Psoas muscle (tissue), 8 donors: Measurements from ENCODE around the gene KRTAP17-1. TPM values are rescaled to one million over a fixed set of nuclear protein-coding genes. Genes with fewer than 3 reads are reported as not detected.
A peak's percentile ranks its signal among the peaks of the same experiment; 100 is the strongest.

Experiments
- ATAC-seq, 4 donors: fragments of 200-7000 bp; cut with Tn5 transposase; one replicate each; pipeline ENCODE4 v1.9.1; 2020; ENCODE audit warnings: moderate library complexity in 3 of 4, mild to moderate bottlenecking in 2 of 4
- DNase-seq, 2 donors: peaks; one replicate each; pipeline ENCODE4 v3.0.0-alpha.2; 2020
- H3K27ac ChIP-seq: fragments of 200-600 bp; one replicate; pipeline ENCODE4 v1.8.0; 2022
- H3K27me3 ChIP-seq, 3 donors: fragments of 200-600 bp in 1 of 3; one replicate each; pipeline versions ENCODE4 v1.6.1 to v1.8.0; 2013 to 2022; ENCODE audit warnings: low read length in 2 of 3, mild to moderate bottlenecking in 2 of 3, moderate library complexity in 1 of 3; ENCODE audit not compliant: insufficient read depth in 3 of 3
- H3K36me3 ChIP-seq, 2 donors: fragments of 200-600 bp in 1 of 2; one replicate each; pipeline versions ENCODE4 v1.6.1 to v1.8.0; 2013 to 2022; ENCODE audit warnings: low read depth in 1 of 2, mild to moderate bottlenecking in 1 of 2, moderate library complexity in 1 of 2; ENCODE audit not compliant: insufficient read depth in 1 of 2
- H3K4me1 ChIP-seq: fragments of 200-600 bp; one replicate; pipeline ENCODE4 v1.8.0; 2022
- H3K4me3 ChIP-seq: fragments of 200-600 bp; one replicate; pipeline ENCODE4 v1.8.0; 2022; ENCODE audit warnings: mild to moderate bottlenecking
- H3K9me3 ChIP-seq: fragments of 200-600 bp; one replicate; pipeline ENCODE4 v1.8.0; 2022
- WGBS, 3 donors: extraction: QIAGEN DNeasy Blood & Tissue Kit; methylation state at CpG; one replicate each; pipeline versions ENCODE4 v1.1.6 to v1.1.7; 2013; 5-methylcytosine and 5-hydroxymethylcytosine counted together
- intact Hi-C, 2 donors: fragments of 100-400 bp; cut with DNase I; formaldehyde crosslinking; loops; one replicate each; pipeline versions ENCODE4 v1.11.0 to v1.14.2; 2022
- polyA plus RNA-seq, 3 donors: library from polyadenylated mRNA; stranded (reverse); fragments of 200-250 nt; gene quantifications; one replicate each; pipeline ENCODE4 v1.2.3, GENCODE V29; 2013
- total RNA-seq, 4 donors: library from RNA; stranded (reverse); fragmentation: NEBNext Ultra II Directional in 2 of 4; extraction: Animal tissue kit (Norgen Biotek cat#: 25700) in 2 of 4; gene quantifications; one replicate each; pipeline versions ENCODE4 v1.2.1 to v1.2.4, GENCODE V29; 2021 to 2023
- TF ChIP-seq, protein P1 (sequence below): fragments of 200-600 bp; IDR thresholded peaks from one replicate; pipeline ENCODE4 v1.8.0; 2022; ENCODE audit warnings: antibody characterized with exemption
- donor health status: healthy with polysubstance abuse.
- donor health status: DM: no; HTN: no; CAD: no; lungs with moderate emphysema.
- donor health status: Bipolar disorder and iron deficiency.
- donor health status: healthy.
- donor health status: DM: yes; HTN: yes; CAD: no.
- donor health status: DM: no; HTN: no; CAD: no.
- donor health status: DM: no; HTN: no; CAD: no.
- donor health status: DM: yes; HTN: yes; CAD: no.

The KRTAP17-1 gene
- total and polyA plus RNA-seq, 7 donors = not detected

GRCh38 chr17:41308251-41308917 is 7.1 kb downstream of the KRTAP17-1 start:
- no peak overlapping the region for H3K27ac ChIP-seq
- intact Hi-C loops = no loop called here
- no peaks in the 10 kb centered on the region for H3K9me3 ChIP-seq
- peaks cover 0 to 60% (median 8%) of the 10 kb centered on the region in 3 donors for H3K27me3 ChIP-seq
- peak; percentile 70 to 88 (median 80) for ATAC-seq
- 18 to 22% (median 21%) methylated on average over 10 of the region's 10 CpGs for WGBS, 3 donors
- H3K36me3 ChIP-seq = no peaks in the 10 kb centered on the region
- no peak overlapping the region for H3K4me3 ChIP-seq
- H3K4me1 ChIP-seq = no peaks in the 10 kb centered on the region
- DNase-seq = peak; percentile 34 to 71
- TF ChIP-seq, protein P1, sequence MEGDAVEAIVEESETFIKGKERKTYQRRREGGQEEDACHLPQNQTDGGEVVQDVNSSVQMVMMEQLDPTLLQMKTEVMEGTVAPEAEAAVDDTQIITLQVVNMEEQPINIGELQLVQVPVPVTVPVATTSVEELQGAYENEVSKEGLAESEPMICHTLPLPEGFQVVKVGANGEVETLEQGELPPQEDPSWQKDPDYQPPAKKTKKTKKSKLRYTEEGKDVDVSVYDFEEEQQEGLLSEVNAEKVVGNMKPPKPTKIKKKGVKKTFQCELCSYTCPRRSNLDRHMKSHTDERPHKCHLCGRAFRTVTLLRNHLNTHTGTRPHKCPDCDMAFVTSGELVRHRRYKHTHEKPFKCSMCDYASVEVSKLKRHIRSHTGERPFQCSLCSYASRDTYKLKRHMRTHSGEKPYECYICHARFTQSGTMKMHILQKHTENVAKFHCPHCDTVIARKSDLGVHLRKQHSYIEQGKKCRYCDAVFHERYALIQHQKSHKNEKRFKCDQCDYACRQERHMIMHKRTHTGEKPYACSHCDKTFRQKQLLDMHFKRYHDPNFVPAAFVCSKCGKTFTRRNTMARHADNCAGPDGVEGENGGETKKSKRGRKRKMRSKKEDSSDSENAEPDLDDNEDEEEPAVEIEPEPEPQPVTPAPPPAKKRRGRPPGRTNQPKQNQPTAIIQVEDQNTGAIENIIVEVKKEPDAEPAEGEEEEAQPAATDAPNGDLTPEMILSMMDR = no peak

DNA sequence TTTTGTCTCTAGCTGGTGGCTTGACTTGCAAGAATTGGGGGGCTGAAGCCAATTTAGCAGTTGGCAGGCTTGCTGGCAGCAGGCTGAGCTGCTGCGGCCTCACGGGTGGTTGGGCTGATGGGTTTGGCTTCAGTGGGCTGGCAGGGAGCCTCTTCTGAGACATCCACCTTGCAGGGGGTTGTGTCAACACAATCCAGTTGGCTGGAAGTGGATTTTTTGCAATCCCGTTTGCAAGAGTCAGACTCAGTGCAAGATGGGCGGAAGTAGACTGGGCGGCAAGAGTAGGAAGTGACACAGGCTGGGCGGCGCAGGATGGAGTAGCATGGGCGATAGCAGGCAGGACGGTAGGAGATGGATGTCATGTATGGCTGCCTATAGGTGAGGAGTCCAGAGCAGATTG is 7.9 kb downstream of the KRTAP17-1 start:
- intact Hi-C loops = no loop called here
- Histone ChIP-seq H3K27me3 (peaks cover 0 to 60% (median 8%) of the 10 kb centered on the region in 3 donors), H3K4me3 (no peak overlapping the region), H3K4me1 (no peaks in the 10 kb centered on the region), H3K36me3 (no peaks in the 10 kb centered on the region), H3K27ac (no peak overlapping the region), H3K9me3 (no peaks in the 10 kb centered on the region)
- ATAC-seq (peak in 2 of 4 donors; percentile 15 to 25), DNase-seq (no peak)
- TF ChIP-seq, protein P1 = no peak
- 32 to 53% (median 40%) methylated on average over 9 of the region's 9 CpGs for WGBS, 3 donors

DNA sequence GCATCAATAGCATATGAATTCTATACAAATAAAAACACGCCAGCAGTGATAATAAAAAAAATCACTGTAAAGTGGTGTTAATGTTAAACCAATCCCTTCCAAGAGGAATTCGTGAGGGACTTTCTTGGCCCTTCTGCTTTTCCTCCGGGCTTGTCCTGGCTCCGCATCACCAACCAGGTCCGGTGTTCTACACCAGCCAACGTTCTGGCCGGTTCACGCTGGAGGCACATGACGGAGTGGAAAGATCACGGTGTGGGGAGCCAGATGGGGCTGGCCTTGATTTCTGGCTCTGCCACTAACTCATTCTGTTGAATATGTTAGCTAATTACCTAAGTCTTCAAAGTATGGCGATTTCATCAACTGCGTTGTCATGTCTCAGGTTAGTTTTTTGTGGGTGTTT is 11.4 kb downstream of the KRTAP17-1 start:
- WGBS, 3 donors = 52 to 60% (median 59%) methylated on average over 12 of the region's 12 CpGs
- H3K4me3 ChIP-seq = no peak overlapping the region
- no peaks in the 10 kb centered on the region for H3K36me3 ChIP-seq
- ATAC-seq = no peak
- DNase-seq = no peak
- no peaks in the 10 kb centered on the region for H3K9me3 ChIP-seq
- peaks cover 0 to 46% (median 10%) of the 10 kb centered on the region in 3 donors for H3K27me3 ChIP-seq
- H3K27ac ChIP-seq = no peak overlapping the region
- H3K4me1 ChIP-seq = no peaks in the 10 kb centered on the region
- intact Hi-C loops = no loop called here
- TF ChIP-seq, protein P1 = no peak

GRCh38 chr17:41302981-41303380 is 12.5 kb downstream of the KRTAP17-1 start:
- Histone ChIP-seq H3K36me3 (no peaks in the 10 kb centered on the region), H3K27ac (no peak overlapping the region), H3K9me3 (no peaks in the 10 kb centered on the region), H3K4me1 (no peaks in the 10 kb centered on the region), H3K27me3 (peaks cover 0 to 41% (median 10%) of the 10 kb centered on the region in 3 donors), H3K4me3 (no peak overlapping the region)
- 55 to 80% (median 59%) methylated on average over 4 of the region's 4 CpGs for WGBS, 3 donors
- no peak for ATAC-seq
- TF ChIP-seq, protein P1 = no peak
- intact Hi-C loops = no loop called here
- no peak for DNase-seq
